CD8-positive, alpha-beta memory T cell (primary cell): Measurements from ENCODE around the gene CAPZB. TPM values are rescaled to one million over a fixed set of nuclear protein-coding genes. Genes with fewer than 3 reads are reported as not detected.
A peak's percentile ranks its signal among the peaks of the same experiment; 100 is the strongest.

Experiments
- CTCF ChIA-PET: fragments of 350-600 bp; sonication (Branson Sonifier 250); formaldehyde crosslinking; loops from one replicate; lab custom pipeline; 2021; ENCODE audit warnings: antibody characterized with exemption; lab: Charles Lee
- POLR2A ChIA-PET: fragments of 350-600 bp; sonication (Branson Sonifier 250); formaldehyde crosslinking; loops from one replicate; lab custom pipeline; 2021; ENCODE audit warnings: antibody characterized with exemption; lab: Charles Lee
- DNase-seq, 5 donors: peaks; one replicate each; pipeline versions ENCODE4 v3.0.0 to v3.0.0-alpha.2; 2020 to 2022; ENCODE audit warnings: mixed read lengths in 1 of 5
- H3K27ac ChIP-seq: one replicate; pipeline ENCODE4 v1.7.0; 2013; ENCODE audit warnings: low read depth, mild to moderate bottlenecking, low read length, moderate library complexity
- H3K27me3 ChIP-seq: 2 replicates; pipeline ENCODE4 v1.7.0; 2013; ENCODE audit warnings: low read length, mild to moderate bottlenecking; ENCODE audit not compliant: insufficient read depth, poor library complexity, severe bottlenecking
- H3K36me3 ChIP-seq: 2 replicates; pipeline ENCODE4 v1.7.0; 2013; ENCODE audit warnings: mild to moderate bottlenecking, low read length, moderate library complexity; ENCODE audit not compliant: insufficient read depth
- H3K4me1 ChIP-seq: 2 replicates; pipeline ENCODE4 v1.7.0; 2013; ENCODE audit warnings: mild to moderate bottlenecking, low read length, moderate library complexity; ENCODE audit not compliant: insufficient read depth
- H3K4me3 ChIP-seq: 2 replicates; pipeline ENCODE4 v1.7.0; 2013; ENCODE audit warnings: mild to moderate bottlenecking, low read length
- H3K9me3 ChIP-seq: 2 replicates; pipeline ENCODE4 v1.7.0; 2013; ENCODE audit warnings: mild to moderate bottlenecking, low read length
- H3K27ac Mint-ChIP-seq, 8 donors: one replicate each; pipeline ENCODE4 v1.8.0; 2020 to 2021; ENCODE audit warnings: mixed read lengths in 8 of 8, mild to moderate bottlenecking in 6 of 8, inconsistent platforms in 3 of 8, moderate library complexity in 3 of 8
- H3K27me3 Mint-ChIP-seq, 2 donors: one replicate each; pipeline ENCODE4 v1.8.0; 2020 to 2021; ENCODE audit warnings: mixed read lengths in 2 of 2, mild to moderate bottlenecking in 1 of 2, moderate library complexity in 1 of 2
- H3K36me3 Mint-ChIP-seq, 3 donors: one replicate each; pipeline ENCODE4 v1.8.0; 2020 to 2021; ENCODE audit warnings: mixed read lengths in 3 of 3, inconsistent platforms in 1 of 3, mild to moderate bottlenecking in 1 of 3
- H3K4me1 Mint-ChIP-seq, 3 donors: one replicate each; pipeline ENCODE4 v1.8.0; 2020 to 2021; ENCODE audit warnings: mixed read lengths in 3 of 3, inconsistent platforms in 1 of 3, mild to moderate bottlenecking in 1 of 3
- H3K4me3 Mint-ChIP-seq, 7 donors: one replicate each; pipeline ENCODE4 v1.8.0; 2020 to 2021; ENCODE audit warnings: mixed read lengths in 7 of 7, mild to moderate bottlenecking in 6 of 7, moderate library complexity in 4 of 7, inconsistent platforms in 2 of 7
- H3K9me3 Mint-ChIP-seq, 5 donors: one replicate each; pipeline ENCODE4 v1.8.0; 2020 to 2022; ENCODE audit warnings: mixed read lengths in 5 of 5, mild to moderate bottlenecking in 3 of 5, moderate library complexity in 2 of 5, inconsistent platforms in 1 of 5
- polyA plus RNA-seq: library from polyadenylated mRNA; unstranded; fragments of 300-500 nt; fragmentation: Illumina TruSeq; gene quantifications from one replicate; pipeline ENCODE4 v1.2.3, GENCODE V29; 2021
- total RNA-seq, 2 experiments: library from RNA; stranded (reverse); gene quantifications; one replicate each; pipeline ENCODE4 v1.2.3, GENCODE V29; 2021

CAPZB gene
- total and polyA plus RNA-seq, 3 experiments from 2014 or later = 284 to 540 (median 289) TPM

GRCh38 chr1:19359357-19359756, 126.0 kb downstream of the CAPZB start:
- H3K36me3 ChIP-seq = peaks cover 30% of the 10 kb centered on the region
- Mint-ChIP-seq H3K4me3 (peak overlapping the region in 1 of 7 donors; percentile 23), H3K4me1 (peaks cover 24 to 52% (median 42%) of the 10 kb centered on the region in 3 donors), H3K36me3 (peaks cover 0 to 65% (median 11%) of the 10 kb centered on the region in 3 donors), H3K27ac (peak overlapping the region in 1 of 8 donors; percentile 34), H3K27me3 (no peaks in the 10 kb centered on the region), H3K9me3 (no peaks in the 10 kb centered on the region)
- H3K27me3 ChIP-seq = no peaks in the 10 kb centered on the region
- ChIA-PET POLR2A (no interaction called here), CTCF (no interaction called here)
- DNase-seq = no peak
- no peak overlapping the region for H3K27ac ChIP-seq
- no peak overlapping the region for H3K4me3 ChIP-seq
- H3K9me3 ChIP-seq = no peaks in the 10 kb centered on the region
- peaks cover 25% of the 10 kb centered on the region for H3K4me1 ChIP-seq

- Mint-ChIP-seq H3K27ac (no peak overlapping the region), H3K4me3 (no peak overlapping the region), H3K36me3 (peaks cover 0 to 70% (median 13%) of the 10 kb centered on the region in 3 donors), H3K4me1 (peaks cover 23 to 47% (median 40%) of the 10 kb centered on the region in 3 donors), H3K27me3 (no peaks in the 10 kb centered on the region), H3K9me3 (no peaks in the 10 kb centered on the region)
- Histone ChIP-seq H3K4me1 (peaks cover 23% of the 10 kb centered on the region), H3K9me3 (no peaks in the 10 kb centered on the region), H3K27ac (no peak overlapping the region), H3K27me3 (no peaks in the 10 kb centered on the region), H3K4me3 (no peak overlapping the region), H3K36me3 (peaks cover 36% of the 10 kb centered on the region)
- ChIA-PET POLR2A (no interaction called here), CTCF (no interaction called here)
- no peak for DNase-seq
Observed at GRCh38 chr1:19358710-19359109, 126.6 kb downstream of the CAPZB start.

DNA sequence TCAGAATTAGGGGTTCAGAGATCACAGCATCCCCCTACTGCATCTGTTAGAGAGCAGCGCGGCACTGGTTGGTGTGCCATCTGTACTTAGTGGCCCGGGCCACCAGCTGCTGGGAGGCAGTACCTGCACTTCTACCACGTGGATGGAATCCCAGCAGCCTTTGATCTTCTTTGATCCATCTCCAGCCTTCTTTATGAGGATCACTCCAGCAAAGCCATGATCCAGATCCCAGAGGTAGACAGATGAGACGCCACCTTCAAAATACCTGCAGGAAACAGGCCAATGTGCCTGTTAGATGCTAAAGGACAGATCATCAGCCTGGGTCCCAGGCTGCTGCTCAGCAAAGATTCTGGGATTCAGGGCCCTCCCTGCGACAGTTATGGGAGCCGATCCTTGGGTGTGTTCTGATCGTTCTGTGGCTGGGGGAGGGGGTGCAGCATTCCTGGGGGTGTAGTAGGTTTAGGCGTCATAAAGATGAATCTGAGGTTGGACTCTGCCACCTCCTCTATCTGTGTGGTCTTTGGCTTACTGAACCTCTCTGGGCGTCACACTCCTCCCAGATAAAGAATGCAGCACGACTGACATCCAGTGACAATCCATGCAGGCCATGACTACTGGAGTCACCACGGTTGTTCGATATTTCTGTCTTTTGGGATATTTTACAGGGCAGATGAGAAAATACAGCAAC, 127.9 kb downstream of the CAPZB start:
- Mint-ChIP-seq H3K36me3 (peaks cover 0 to 73% (median 15%) of the 10 kb centered on the region in 3 donors), H3K4me3 (no peak overlapping the region), H3K9me3 (no peaks in the 10 kb centered on the region), H3K27me3 (no peaks in the 10 kb centered on the region), H3K4me1 (peaks cover 21 to 34% (median 28%) of the 10 kb centered on the region in 3 donors), H3K27ac (peak overlapping the region in 2 of 8 donors; percentile 36 to 46)
- Histone ChIP-seq H3K27me3 (no peaks in the 10 kb centered on the region), H3K9me3 (no peaks in the 10 kb centered on the region), H3K4me3 (no peak overlapping the region), H3K36me3 (peaks cover 48% of the 10 kb centered on the region), H3K27ac (no peak overlapping the region), H3K4me1 (peaks cover 20% of the 10 kb centered on the region)
- CTCF ChIA-PET = no interaction called here
- DNase-seq = no peak
- POLR2A ChIA-PET = no interaction called here

GRCh38 chr1:19356266-19356665, 129.1 kb downstream of the CAPZB start:
- DNase-seq = no peak
- Histone ChIP-seq H3K36me3 (peaks cover 59% of the 10 kb centered on the region), H3K9me3 (no peaks in the 10 kb centered on the region), H3K27ac (no peak overlapping the region), H3K27me3 (no peaks in the 10 kb centered on the region), H3K4me3 (no peak overlapping the region), H3K4me1 (peaks cover 20% of the 10 kb centered on the region)
- Mint-ChIP-seq H3K4me3 (no peak overlapping the region), H3K27ac (peak overlapping the region in 1 of 8 donors; percentile 38), H3K4me1 (peaks cover 17 to 24% (median 19%) of the 10 kb centered on the region in 3 donors), H3K36me3 (peaks cover 0 to 84% (median 17%) of the 10 kb centered on the region in 3 donors), H3K27me3 (no peaks in the 10 kb centered on the region), H3K9me3 (no peaks in the 10 kb centered on the region)
- CTCF ChIA-PET = interaction anchor here (1.3 kb wide), 1 partner anchor 12 kb away, joined by 4 read pairs; no protein-coding TSS in a partner anchor
- POLR2A ChIA-PET = no interaction called here

DNA sequence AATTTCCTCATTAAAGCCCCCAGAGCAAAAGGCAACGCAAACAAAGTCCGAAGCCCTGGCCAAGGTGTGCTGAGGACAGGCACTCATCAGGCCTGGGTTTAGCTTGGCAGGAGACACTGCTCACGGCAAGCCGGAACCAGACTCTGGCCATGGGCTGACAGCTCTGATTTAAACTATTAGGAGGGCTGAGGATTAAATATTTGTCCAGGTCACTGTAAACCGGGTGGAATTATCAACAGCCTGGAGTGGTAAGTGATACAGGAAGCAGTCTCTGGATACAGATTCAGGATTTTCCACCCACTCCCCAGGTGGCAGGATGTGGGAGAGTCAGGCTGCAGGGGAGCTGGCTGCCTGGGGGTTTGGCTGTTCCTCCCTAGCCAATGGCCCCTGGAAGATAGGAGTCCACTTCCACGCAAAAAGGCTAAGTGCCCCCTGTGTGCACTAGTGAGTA, 130.8 kb downstream of the CAPZB start:
- Histone ChIP-seq H3K36me3 (peaks cover 67% of the 10 kb centered on the region), H3K27me3 (no peaks in the 10 kb centered on the region), H3K9me3 (no peaks in the 10 kb centered on the region), H3K4me3 (no peak overlapping the region), H3K4me1 (peaks cover 3% of the 10 kb centered on the region), H3K27ac (no peak overlapping the region)
- no peaks in the 10 kb centered on the region for H3K27me3 Mint-ChIP-seq
- no peak for DNase-seq
- peaks cover under 1 to 7% (median 6%) of the 10 kb centered on the region in 3 donors for H3K4me1 Mint-ChIP-seq
- H3K4me3 Mint-ChIP-seq = no peak overlapping the region
- CTCF ChIA-PET = no interaction called here
- H3K27ac Mint-ChIP-seq = no peak overlapping the region
- H3K9me3 Mint-ChIP-seq = no peaks in the 10 kb centered on the region
- POLR2A ChIA-PET = no interaction called here
- peaks cover 0 to 87% (median 17%) of the 10 kb centered on the region in 3 donors for H3K36me3 Mint-ChIP-seq

DNA sequence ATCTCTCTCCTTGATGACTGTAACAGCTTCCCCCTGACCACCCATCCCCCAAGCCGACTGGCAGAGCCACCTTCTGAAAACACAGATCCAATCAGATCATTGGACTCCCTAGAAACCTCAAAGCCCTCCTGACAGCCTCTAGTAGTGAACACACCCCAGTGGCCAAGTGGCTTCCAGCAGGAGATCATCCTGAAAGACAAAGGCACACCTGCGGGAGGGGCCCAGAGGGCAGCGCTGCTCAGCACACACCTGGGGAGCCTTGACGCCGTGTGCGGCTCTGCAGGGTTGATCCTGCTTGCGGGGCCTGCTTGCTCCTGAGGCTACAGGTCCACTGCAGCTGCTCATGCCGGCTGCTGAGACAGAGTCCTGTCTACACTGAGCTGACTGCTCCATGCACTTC, 131.7 kb downstream of the CAPZB start:
- H3K36me3 ChIP-seq = peaks cover 74% of the 10 kb centered on the region
- no peaks in the 10 kb centered on the region for H3K9me3 ChIP-seq
- Mint-ChIP-seq H3K4me3 (no peak overlapping the region), H3K27me3 (no peaks in the 10 kb centered on the region), H3K36me3 (peaks cover 0 to 94% (median 17%) of the 10 kb centered on the region in 3 donors), H3K9me3 (no peaks in the 10 kb centered on the region), H3K4me1 (peaks cover 0 to 6% (median 3%) of the 10 kb centered on the region in 3 donors), H3K27ac (peak overlapping the region in 3 of 8 donors; percentile 21 to 92 (median 29))
- no peak overlapping the region for H3K4me3 ChIP-seq
- DNase-seq = no peak
- no peaks in the 10 kb centered on the region for H3K27me3 ChIP-seq
- ChIA-PET POLR2A (no interaction called here), CTCF (no interaction called here)
- no peaks in the 10 kb centered on the region for H3K4me1 ChIP-seq
- no peak overlapping the region for H3K27ac ChIP-seq

DNA sequence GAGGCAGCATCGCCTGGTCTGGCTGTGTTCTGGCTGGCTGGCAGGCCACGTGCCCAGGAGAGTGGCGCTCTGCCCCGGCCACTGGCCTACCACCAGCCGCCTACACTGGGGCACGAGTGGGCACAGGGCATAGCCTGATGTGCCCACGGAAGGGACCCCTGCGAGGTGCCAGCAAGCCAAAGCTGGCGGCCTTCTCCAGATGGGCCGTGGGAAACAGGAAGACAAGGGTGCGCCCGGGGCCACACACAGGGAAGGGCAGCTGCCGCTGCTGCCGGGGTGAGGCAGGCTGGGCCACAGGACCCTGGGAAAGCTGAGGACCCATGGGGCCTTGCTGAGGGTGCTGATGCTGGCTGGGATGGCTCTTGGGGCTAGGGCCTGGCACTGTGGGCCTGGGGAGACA, 132.5 kb downstream of the CAPZB start:
- H3K36me3 Mint-ChIP-seq = peaks cover 0 to 95% (median 17%) of the 10 kb centered on the region in 3 donors
- peak overlapping the region in 1 of 8 donors; percentile 21 for H3K27ac Mint-ChIP-seq
- ChIA-PET CTCF (no interaction called here), POLR2A (no interaction called here)
- Histone ChIP-seq H3K9me3 (no peaks in the 10 kb centered on the region), H3K36me3 (peaks cover 74% of the 10 kb centered on the region), H3K27me3 (no peaks in the 10 kb centered on the region), H3K4me1 (no peaks in the 10 kb centered on the region), H3K27ac (no peak overlapping the region), H3K4me3 (no peak overlapping the region)
- H3K9me3 Mint-ChIP-seq = no peaks in the 10 kb centered on the region
- DNase-seq = no peak
- H3K4me1 Mint-ChIP-seq = peaks cover 0 to 6% (median 3%) of the 10 kb centered on the region in 3 donors
- no peaks in the 10 kb centered on the region for H3K27me3 Mint-ChIP-seq
- H3K4me3 Mint-ChIP-seq = no peak overlapping the region

DNA sequence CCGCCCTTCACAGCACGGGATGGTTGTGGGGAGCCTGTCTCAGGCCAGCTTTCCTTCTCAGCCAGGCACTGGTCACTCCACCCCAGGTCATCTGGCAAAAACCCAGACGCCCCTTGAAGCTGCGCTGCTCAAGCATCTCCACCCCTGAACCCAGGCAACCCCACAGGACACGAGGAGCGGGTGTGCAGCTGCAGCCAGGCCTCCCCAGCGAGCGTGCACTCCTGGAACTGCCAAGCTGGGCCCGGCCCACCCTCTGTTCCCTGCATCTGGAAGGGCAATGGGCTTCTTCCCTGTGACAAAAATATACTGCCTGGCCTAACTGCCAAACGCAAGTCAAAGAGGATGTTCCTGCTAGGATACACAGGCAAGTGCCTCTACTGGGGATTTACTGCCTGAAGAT, 133.5 kb downstream of the CAPZB start:
- Histone ChIP-seq H3K4me1 (no peaks in the 10 kb centered on the region), H3K27ac (no peak overlapping the region), H3K27me3 (no peaks in the 10 kb centered on the region), H3K9me3 (no peaks in the 10 kb centered on the region), H3K36me3 (peaks cover 67% of the 10 kb centered on the region), H3K4me3 (no peak overlapping the region)
- Mint-ChIP-seq H3K36me3 (peaks cover 0 to 94% (median 13%) of the 10 kb centered on the region in 3 donors), H3K27me3 (no peaks in the 10 kb centered on the region), H3K4me3 (no peak overlapping the region), H3K9me3 (no peaks in the 10 kb centered on the region), H3K27ac (peak overlapping the region in 1 of 8 donors; percentile 62), H3K4me1 (peaks cover 0 to 3% (median 3%) of the 10 kb centered on the region in 3 donors)
- ChIA-PET CTCF (no interaction called here), POLR2A (no interaction called here)
- no peak for DNase-seq
